ENCODE data around the gene VCAN. TPM values are rescaled to one million over a fixed set of nuclear protein-coding genes. Genes with fewer than 3 reads are reported as not detected.

VCAN gene
- polyA plus RNA-seq (2011; rRNA removed): 22.2 and 38.0 TPM in 2 replicates
- 38.6 and 52.2 TPM in 2 replicates for polyA minus RNA-seq (2011; rRNA and poly(A)+ RNA removed)

GRCh38 chr5:83471405-83472212 is at the start of gene VCAN:
VCAN (plus strand) TSS chr5:83471744; CDS start chr5:83483519, 11,775 bp downstream.
- POLR2A ChIA-PET: no interaction called here
- CTCF ChIA-PET: interaction anchor here (0.6 to 1.1 kb wide), 4 partner anchors 24 to 1116 kb away, joined by 3 to 5 read pairs (median 3); no protein-coding TSS in a partner anchor
- Histone ChIP-seq H3K4me3 (ENCODE audit: low read depth, low read length) (peak within 1 kb of the TSS; percentile 59), H3K27me3 (ENCODE audit: control insufficient read depth, insufficient read depth, low read length) (peaks cover 10% of the 10 kb centered on the region), H3K36me3 (ENCODE audit: control insufficient read depth, insufficient read depth, low read length) (no peaks in the 10 kb centered on the region)
- no peak for TF ChIP-seq CTCF (IDR thresholded peaks at IDR 0.05; ENCODE audit: insufficient read depth, low read depth, low read length)
- no peak for DNase-seq (ENCODE audit: low read depth)

- no peak for DNase-seq (ENCODE audit: low read depth)
- Histone ChIP-seq H3K36me3 (ENCODE audit: control insufficient read depth, insufficient read depth, low read length) (no peaks in the 10 kb centered on the region), H3K4me3 (ENCODE audit: low read depth, low read length) (no peak overlapping the region), H3K27me3 (ENCODE audit: control insufficient read depth, insufficient read depth, low read length) (no peaks in the 10 kb centered on the region)
- POLR2A ChIA-PET: no interaction called here
- CTCF ChIA-PET: no interaction called here
- no peak for TF ChIP-seq CTCF (IDR thresholded peaks at IDR 0.05; ENCODE audit: insufficient read depth, low read depth, low read length)
These were observed 49.3 kb upstream of the VCAN start for GRCh38 chr5:83422284-83422683.

- no peak for DNase-seq (ENCODE audit: low read depth)
- TF ChIP-seq CTCF (IDR thresholded peaks at IDR 0.05; ENCODE audit: insufficient read depth, low read depth, low read length): no peak
- Histone ChIP-seq H3K4me3 (ENCODE audit: low read depth, low read length) (no peak overlapping the region), H3K27me3 (ENCODE audit: control insufficient read depth, insufficient read depth, low read length) (no peaks in the 10 kb centered on the region), H3K36me3 (ENCODE audit: control insufficient read depth, insufficient read depth, low read length) (no peaks in the 10 kb centered on the region)
- POLR2A ChIA-PET: no interaction called here
- CTCF ChIA-PET: no interaction called here
These were observed 44.7 kb upstream of the VCAN start for GRCh38 chr5:83426855-83427254.

- TF ChIP-seq CTCF (IDR thresholded peaks at IDR 0.05; ENCODE audit: insufficient read depth, low read depth, low read length): no peak
- POLR2A ChIA-PET: interaction anchor here (0.6 kb wide), 1 partner anchor 265 kb away, joined by 3 read pairs; no protein-coding TSS in a partner anchor
- no peaks in the 10 kb centered on the region for H3K36me3 ChIP-seq (ENCODE audit: control insufficient read depth, insufficient read depth, low read length)
- no peak for DNase-seq (ENCODE audit: low read depth)
- CTCF ChIA-PET: interaction anchor here (0.7 kb wide), 1 partner anchor 12 kb away, joined by 4 read pairs; no protein-coding TSS in a partner anchor
- no peak overlapping the region for H3K4me3 ChIP-seq (ENCODE audit: low read depth, low read length)
- H3K27me3 ChIP-seq (ENCODE audit: control insufficient read depth, insufficient read depth, low read length): no peaks in the 10 kb centered on the region
These were observed 43.4 kb upstream of the VCAN start for GRCh38 chr5:83428126-83428525.

- ChIA-PET CTCF (interaction anchor here (1.5 to 2.9 kb wide), 4 partner anchors 10 to 1080 kb away, joined by 3 to 12 read pairs (median 4); no protein-coding TSS in a partner anchor), POLR2A (no interaction called here)
- TF ChIP-seq CTCF (IDR thresholded peaks at IDR 0.05; ENCODE audit: insufficient read depth, low read depth, low read length): no peak
- Histone ChIP-seq H3K27me3 (ENCODE audit: control insufficient read depth, insufficient read depth, low read length) (no peaks in the 10 kb centered on the region), H3K4me3 (ENCODE audit: low read depth, low read length) (no peak overlapping the region), H3K36me3 (ENCODE audit: control insufficient read depth, insufficient read depth, low read length) (no peaks in the 10 kb centered on the region)
- no peak for DNase-seq (ENCODE audit: low read depth)
These were observed 42.7 kb upstream of the VCAN start for GRCh38 chr5:83428890-83429289.
